ENCODE measurements around the gene EVC2.
A peak's percentile ranks its signal among the peaks of the same experiment; 100 is the strongest.

EVC2 gene

GRCh38 chr4:5724377-5724776 is 16.0 kb upstream of the EVC2 start:
- no peaks in the 10 kb centered on the region for H3K9me3 Mint-ChIP-seq (ENCODE audit: low read depth)
- H3K4me3 Mint-ChIP-seq: no peak overlapping the region
- H3K27ac Mint-ChIP-seq: no peak overlapping the region
- peaks cover 5% of the 10 kb centered on the region for H3K27me3 Mint-ChIP-seq
- H3K4me1 Mint-ChIP-seq (ENCODE audit: low read depth): no peaks in the 10 kb centered on the region
- no peaks in the 10 kb centered on the region for H3K36me3 Mint-ChIP-seq

GRCh38 chr4:5722328-5722727 is 14.0 kb upstream of the EVC2 start:
- peaks cover 3% of the 10 kb centered on the region for H3K9me3 Mint-ChIP-seq (ENCODE audit: low read depth)
- no peaks in the 10 kb centered on the region for H3K4me1 Mint-ChIP-seq (ENCODE audit: low read depth)
- H3K27me3 Mint-ChIP-seq: peaks cover 7% of the 10 kb centered on the region

GRCh38 chr4:5721923-5722322 is 13.6 kb upstream of the EVC2 start:
- Mint-ChIP-seq H3K4me3 (no peak overlapping the region), H3K27ac (no peak overlapping the region), H3K27me3 (peaks cover 7% of the 10 kb centered on the region), H3K9me3 (ENCODE audit: low read depth) (peaks cover 3% of the 10 kb centered on the region), H3K36me3 (no peaks in the 10 kb centered on the region), H3K4me1 (ENCODE audit: low read depth) (no peaks in the 10 kb centered on the region)

More at GRCh38 chr4:5722328-5722727, 14.0 kb upstream of the EVC2 start:
- Mint-ChIP-seq H3K27ac (no peak overlapping the region), H3K36me3 (no peaks in the 10 kb centered on the region), H3K4me3 (no peak overlapping the region)

- Mint-ChIP-seq H3K4me1 (ENCODE audit: low read depth) (no peaks in the 10 kb centered on the region), H3K27ac (no peak overlapping the region), H3K9me3 (ENCODE audit: low read depth) (peaks cover 3% of the 10 kb centered on the region), H3K27me3 (peaks cover 7% of the 10 kb centered on the region), H3K4me3 (no peak overlapping the region), H3K36me3 (no peaks in the 10 kb centered on the region)
Measured at GRCh38 chr4:5720980-5721379, 12.6 kb upstream of the EVC2 start.

- Mint-ChIP-seq H3K9me3 (ENCODE audit: low read depth) (peaks cover 5% of the 10 kb centered on the region), H3K27ac (no peak overlapping the region), H3K36me3 (no peaks in the 10 kb centered on the region), H3K4me1 (ENCODE audit: low read depth) (no peaks in the 10 kb centered on the region), H3K4me3 (no peak overlapping the region), H3K27me3 (peaks cover 7% of the 10 kb centered on the region)
Measured at GRCh38 chr4:5720157-5720850, 11.9 kb upstream of the EVC2 start.

- Mint-ChIP-seq H3K4me3 (no peak overlapping the region), H3K27me3 (peaks cover 7% of the 10 kb centered on the region), H3K9me3 (ENCODE audit: low read depth) (peaks cover 9% of the 10 kb centered on the region), H3K27ac (no peak overlapping the region), H3K4me1 (ENCODE audit: low read depth) (no peaks in the 10 kb centered on the region), H3K36me3 (no peaks in the 10 kb centered on the region)
Measured at GRCh38 chr4:5719350-5720055, 11.1 kb upstream of the EVC2 start.

GRCh38 chr4:5718411-5718810 is 10.1 kb upstream of the EVC2 start:
- Mint-ChIP-seq H3K27me3 (peaks cover 10% of the 10 kb centered on the region), H3K4me3 (no peak overlapping the region), H3K27ac (no peak overlapping the region), H3K36me3 (peaks cover 3% of the 10 kb centered on the region), H3K4me1 (ENCODE audit: low read depth) (no peaks in the 10 kb centered on the region), H3K9me3 (ENCODE audit: low read depth) (peaks cover 9% of the 10 kb centered on the region)

- Mint-ChIP-seq H3K4me1 (ENCODE audit: low read depth) (peaks cover 1% of the 10 kb centered on the region), H3K36me3 (peaks cover 3% of the 10 kb centered on the region), H3K9me3 (ENCODE audit: low read depth) (peaks cover 9% of the 10 kb centered on the region), H3K27me3 (peaks cover 10% of the 10 kb centered on the region), H3K27ac (no peak overlapping the region), H3K4me3 (no peak overlapping the region)
Measured at GRCh38 chr4:5717449-5718158, 9.2 kb upstream of the EVC2 start.

GRCh38 chr4:5716391-5716790 is 8.0 kb upstream of the EVC2 start:
- Mint-ChIP-seq H3K9me3 (ENCODE audit: low read depth) (peaks cover 9% of the 10 kb centered on the region), H3K27me3 (peaks cover 14% of the 10 kb centered on the region), H3K36me3 (peaks cover 3% of the 10 kb centered on the region), H3K27ac (no peak overlapping the region), H3K4me3 (no peak overlapping the region), H3K4me1 (ENCODE audit: low read depth) (peaks cover 8% of the 10 kb centered on the region)

- H3K36me3 Mint-ChIP-seq: peaks cover 3% of the 10 kb centered on the region
- peaks cover 9% of the 10 kb centered on the region for H3K9me3 Mint-ChIP-seq (ENCODE audit: low read depth)
- peaks cover 16% of the 10 kb centered on the region for H3K27me3 Mint-ChIP-seq
- H3K4me1 Mint-ChIP-seq (ENCODE audit: low read depth): peaks cover 12% of the 10 kb centered on the region
- no peak overlapping the region for H3K4me3 Mint-ChIP-seq
- no peak overlapping the region for H3K27ac Mint-ChIP-seq
Measured at GRCh38 chr4:5715357-5715756, 7.0 kb upstream of the EVC2 start.

GRCh38 chr4:5713861-5714260 is 5.5 kb upstream of the EVC2 start:
- Mint-ChIP-seq H3K9me3 (ENCODE audit: low read depth) (peaks cover 9% of the 10 kb centered on the region), H3K27me3 (peaks cover 14% of the 10 kb centered on the region), H3K36me3 (peaks cover 3% of the 10 kb centered on the region), H3K4me3 (no peak overlapping the region), H3K4me1 (ENCODE audit: low read depth) (peaks cover 12% of the 10 kb centered on the region), H3K27ac (no peak overlapping the region)

- Mint-ChIP-seq H3K27ac (no peak overlapping the region), H3K9me3 (ENCODE audit: low read depth) (peaks cover 9% of the 10 kb centered on the region), H3K36me3 (peaks cover 3% of the 10 kb centered on the region), H3K4me1 (ENCODE audit: low read depth) (peaks cover 12% of the 10 kb centered on the region), H3K27me3 (peaks cover 14% of the 10 kb centered on the region), H3K4me3 (no peak overlapping the region)
Measured at GRCh38 chr4:5712931-5713330, 4.6 kb upstream of the EVC2 start.

GRCh38 chr4:5712517-5712916 is 4.2 kb upstream of the EVC2 start:
- Mint-ChIP-seq H3K36me3 (peaks cover 3% of the 10 kb centered on the region), H3K27me3 (peaks cover 14% of the 10 kb centered on the region), H3K4me1 (ENCODE audit: low read depth) (peaks cover 14% of the 10 kb centered on the region), H3K27ac (no peak overlapping the region), H3K9me3 (ENCODE audit: low read depth) (peaks cover 6% of the 10 kb centered on the region), H3K4me3 (peak overlapping the region; percentile 72)

- Mint-ChIP-seq H3K27ac (no peak overlapping the region), H3K4me3 (peak overlapping the region; percentile 72), H3K27me3 (peaks cover 21% of the 10 kb centered on the region), H3K36me3 (peaks cover 3% of the 10 kb centered on the region), H3K4me1 (ENCODE audit: low read depth) (peaks cover 18% of the 10 kb centered on the region), H3K9me3 (ENCODE audit: low read depth) (peaks cover 6% of the 10 kb centered on the region)
Measured at GRCh38 chr4:5711479-5712184, 3.3 kb upstream of the EVC2 start.

Data from activated naive CD8-positive, alpha-beta T cell (primary cell).